CD1c-positive myeloid dendritic cell (primary cell): ENCODE data around the gene AIRE.
A peak's percentile ranks its signal among the peaks of the same experiment; 100 is the strongest.
"Not testable (repeated sequence)": the region's sequence is repeated elsewhere in the genome, so short reads cannot be mapped to it uniquely, and the experiment has no call there.

Source experiments
- DNase-seq: peaks from one replicate; pipeline ENCODE4 v3.0.0-alpha.2; 2016; ENCODE audit errors: extremely low spot score

Gene AIRE

GRCh38 chr21:44337941-44338895 lies 52.5 kb downstream of the AIRE start:
- DNase-seq, result peak; percentile 55

DNA sequence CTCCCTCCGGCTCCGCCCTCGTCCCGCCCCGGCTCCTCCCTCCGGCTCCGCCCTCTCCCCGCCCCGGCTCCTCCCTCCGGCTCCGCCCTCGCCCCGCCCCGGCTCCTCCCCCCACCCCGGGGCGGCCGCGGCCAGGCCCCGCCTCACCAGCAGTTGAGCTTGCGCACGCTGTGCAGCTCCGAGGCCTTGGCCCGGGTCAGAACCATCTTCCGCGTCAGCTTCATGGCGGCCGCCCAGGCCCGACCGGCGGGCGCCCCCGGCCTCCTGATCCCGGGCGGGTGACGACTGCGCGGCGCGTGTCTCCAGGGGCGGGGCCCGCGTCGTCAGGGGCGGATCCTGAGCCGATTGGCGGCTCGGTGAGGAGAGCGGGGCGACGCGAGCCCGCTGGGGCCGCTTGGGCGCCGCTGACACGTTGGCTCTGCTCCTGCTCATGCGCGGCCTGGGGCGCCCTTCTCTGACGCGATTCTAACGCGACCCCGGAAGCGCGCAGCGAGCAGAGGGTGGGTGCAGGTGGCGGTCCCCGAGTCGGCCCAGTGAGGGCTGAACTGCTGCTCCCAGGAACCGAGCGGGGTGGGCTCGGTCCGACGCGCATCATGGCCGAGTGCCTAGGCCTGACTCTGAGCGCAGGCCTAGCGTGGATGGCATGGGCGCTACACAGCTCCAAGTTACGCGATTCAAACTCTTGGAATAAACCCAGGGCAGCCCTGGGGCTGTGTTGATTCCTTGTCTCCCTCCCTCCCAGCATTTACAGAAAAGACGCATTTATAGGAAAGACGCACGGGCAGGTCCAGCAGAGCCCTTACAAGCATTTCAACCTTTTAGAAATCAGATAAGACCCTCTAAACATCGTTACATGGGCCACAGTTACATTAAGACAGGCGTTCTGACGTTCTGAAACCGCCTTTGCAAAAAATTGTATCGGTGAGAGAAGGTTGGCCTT lies 53.6 kb downstream of the AIRE start, which contains the start of gene CFAP410:
Gene CFAP410, minus strand, starts transcription at position 420 of the 940 bp plus-strand sequence. Its CDS starts 196 bp downstream, at position 224.
- DNase-seq, result peak; percentile 97

DNA sequence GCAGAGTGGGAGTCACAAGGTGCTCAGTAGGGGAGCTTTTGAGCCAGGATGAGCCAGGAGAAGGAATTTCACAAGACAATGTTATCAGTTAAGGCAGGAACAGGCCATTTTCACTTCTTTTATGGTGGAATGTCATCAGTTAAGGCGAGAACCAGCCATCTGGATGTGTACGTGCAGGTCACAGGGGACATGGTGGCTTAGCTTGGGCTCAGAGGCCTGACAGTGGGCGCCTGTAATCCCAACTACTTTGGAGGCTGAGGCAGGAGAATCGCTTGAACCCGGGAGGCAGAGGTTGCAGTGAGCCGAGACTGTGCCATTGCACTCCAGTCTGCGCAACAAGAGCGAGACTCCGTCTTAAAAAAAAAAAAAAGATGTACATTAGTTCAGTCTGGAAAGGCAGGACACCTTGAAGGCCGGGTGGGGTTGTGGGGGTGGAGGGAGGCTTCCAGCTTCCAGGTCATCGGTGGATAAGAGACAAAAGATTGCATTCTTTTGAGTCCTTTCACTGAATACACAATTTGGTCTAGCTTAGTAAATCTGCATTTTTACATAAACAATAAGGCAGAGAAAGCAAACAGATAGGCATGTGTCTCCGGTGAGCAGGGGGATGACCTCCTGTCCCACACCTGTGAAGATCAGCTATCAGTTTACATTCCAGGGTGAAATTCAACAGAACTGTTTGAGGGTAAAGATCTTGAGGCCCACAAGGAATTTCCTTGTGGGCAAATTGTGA lies 56.2 kb downstream of the AIRE start:
- not testable (repeated sequence) for DNase-seq

GRCh38 chr21:44342981-44343380 lies 57.3 kb downstream of the AIRE start:
- DNase-seq, result not testable (repeated sequence)

DNA sequence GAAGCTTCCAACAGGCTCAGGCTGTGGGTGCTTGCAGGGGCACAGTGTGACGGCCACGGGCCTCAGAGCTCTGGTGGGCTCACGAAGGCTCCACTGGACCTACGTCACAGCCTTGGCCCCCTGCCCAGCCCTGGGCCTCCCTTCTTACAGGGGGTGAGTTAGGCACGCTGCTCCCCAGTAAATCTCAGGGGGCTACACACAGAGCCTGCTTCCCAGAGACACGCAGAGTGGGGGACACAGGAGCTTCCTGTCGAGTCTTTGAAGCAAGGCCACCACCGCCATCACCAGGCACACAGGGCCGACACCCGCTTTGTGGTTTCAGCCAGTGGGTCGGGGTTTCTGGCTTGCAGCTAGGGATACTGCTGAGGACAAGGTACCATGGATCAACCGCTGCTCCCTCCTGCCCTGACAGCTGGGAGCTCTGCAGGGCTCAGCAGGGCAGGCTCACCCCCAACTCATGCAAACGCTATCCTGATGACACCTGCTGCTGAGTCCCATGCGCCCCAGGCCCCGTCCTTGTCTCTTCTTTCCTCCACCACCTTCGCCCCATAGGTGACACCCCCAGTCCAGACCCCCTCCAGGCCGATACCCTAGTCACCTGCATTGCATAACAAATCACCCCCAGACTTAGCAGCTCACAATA lies 59.0 kb downstream of the AIRE start:
- DNase-seq, result no peak

- DNase-seq, result no peak
Measured at GRCh38 chr21:44345495-44345894, 59.8 kb downstream of the AIRE start.

DNA sequence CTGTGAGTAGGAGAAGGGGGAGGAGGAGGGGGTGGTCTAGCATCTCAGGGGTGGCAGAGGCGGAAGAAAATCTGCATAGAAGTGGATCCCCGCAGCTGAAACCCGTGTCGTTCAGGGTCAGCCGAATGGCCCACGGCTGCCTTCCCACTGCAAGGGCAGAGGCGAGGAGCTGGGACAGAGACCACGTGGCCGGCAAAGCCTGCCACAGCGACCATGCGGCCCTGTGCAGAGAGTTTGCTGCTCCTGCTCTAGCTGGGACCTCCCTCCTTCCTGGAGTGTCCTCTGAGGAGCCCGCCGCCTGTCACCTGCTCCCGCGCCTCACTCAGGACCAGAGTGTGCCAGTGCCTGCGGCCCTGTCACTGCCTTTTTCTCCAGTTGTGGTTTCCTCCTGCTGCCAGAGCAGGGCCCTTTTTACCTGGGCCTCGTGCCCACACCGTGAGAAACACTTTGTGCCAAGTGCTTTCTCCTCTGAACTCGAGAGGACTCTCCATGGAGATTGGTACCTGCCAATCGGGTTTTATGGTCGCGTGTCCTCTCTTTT lies 62.3 kb downstream of the AIRE start:
- no peak for DNase-seq
